GM18498 (cell line): ENCODE measurements around the gene MED25.
"Not testable (repeated sequence)": the region's sequence is repeated elsewhere in the genome, so short reads cannot be mapped to it uniquely, and the experiment has no call there.

Experiments used
- ATAC-seq: cut with Tn5 transposase; IDR thresholded peaks from one replicate; pipeline ENCODE4 v1.9.1; 2021; ENCODE audit warnings: mild to moderate bottlenecking, moderate library complexity; ENCODE audit not compliant: unreplicated experiment

The MED25 gene

GRCh38 chr19:49812997-49813861 lies 4.9 kb upstream of the MED25 start, which contains the start of gene FUZ:
FUZ (minus strand) TSS chr19:49813292; CDS start chr19:49813106, 186 bp downstream.
- ATAC-seq, result peak; percentile 60

- ATAC-seq, result no peak
These were observed 4.1 kb upstream of the MED25 start for GRCh38 chr19:49814010-49814409.

GRCh38 chr19:49816590-49816989 lies 1.5 kb upstream of the MED25 start:
- ATAC-seq, result no peak

GRCh38 chr19:49818649-49819370 lies 721 bp downstream of the MED25 start:
- no peak for ATAC-seq

- not testable (repeated sequence) for ATAC-seq
These were observed 1.5 kb downstream of the MED25 start for GRCh38 chr19:49819452-49820115.

GRCh38 chr19:49820125-49820524 lies 2.0 kb downstream of the MED25 start:
- no peak for ATAC-seq

GRCh38 chr19:49823472-49823871 lies 5.4 kb downstream of the MED25 start:
- ATAC-seq, result no peak

- no peak for ATAC-seq
These were observed 6.6 kb downstream of the MED25 start for GRCh38 chr19:49824662-49825061.

- ATAC-seq, result no peak
These were observed 8.9 kb downstream of the MED25 start for GRCh38 chr19:49827034-49827433.

- no peak for ATAC-seq
These were observed 11.1 kb downstream of the MED25 start for GRCh38 chr19:49829200-49829599.

- ATAC-seq, result no peak
These were observed 11.6 kb downstream of the MED25 start for GRCh38 chr19:49829721-49830120.

- no peak for ATAC-seq
These were observed 12.7 kb downstream of the MED25 start for GRCh38 chr19:49830766-49831165.

GRCh38 chr19:49831592-49831991 lies 13.5 kb downstream of the MED25 start:
- no peak for ATAC-seq

GRCh38 chr19:49832556-49832955 lies 14.5 kb downstream of the MED25 start:
- ATAC-seq, result no peak

- no peak for ATAC-seq
These were observed 15.5 kb downstream of the MED25 start for GRCh38 chr19:49833599-49833998.

GRCh38 chr19:49835562-49835961 lies 17.5 kb downstream of the MED25 start:
- ATAC-seq, result no peak

- no peak for ATAC-seq
These were observed 18.3 kb downstream of the MED25 start for GRCh38 chr19:49836176-49837008.

- no peak for ATAC-seq
These were observed 18.9 kb downstream of the MED25 start for GRCh38 chr19:49837009-49837310.

- no peak for ATAC-seq
These were observed 19.3 kb downstream of the MED25 start for GRCh38 chr19:49837425-49837824.

- ATAC-seq, result no peak
These were observed 20.9 kb downstream of the MED25 start for GRCh38 chr19:49838885-49839588.
